ENCODE results near the gene THAP12. TPM values are rescaled to one million over a fixed set of nuclear protein-coding genes. Genes with fewer than 3 reads are reported as not detected.

Gene THAP12
- total RNA-seq, 1 experiment from 2014 or later = 27.6 TPM

- TF ChIP-seq ZMAT4 (CRISPR knock-in tag; IDR thresholded peaks at IDR 0.05) (no peak), RELA (CRISPR knock-in tag; IDR thresholded peaks at IDR 0.05; ENCODE audit: borderline replicate concordance) (no peak), NFE2L1 (CRISPR knock-in tag; IDR thresholded peaks at IDR 0.05) (no peak)
Observed at GRCh38 chr11:76391811-76392475, 11.0 kb upstream of the THAP12 start (continued).

- ATAC-seq (no peak), DNase-seq (ENCODE audit: low spot score) (no peak)
- no peak for TF ChIP-seq ATF3 (CRISPR knock-in tag; conservative IDR thresholded peaks at IDR 0.05)
- no peak for TF ChIP-seq E2F4 (CRISPR knock-in tag; IDR thresholded peaks at IDR 0.05; ENCODE audit: borderline replicate concordance, low read depth)
- TF ChIP-seq IRF1 (CRISPR knock-in tag; IDR thresholded peaks at IDR 0.05) = no peak
- TF ChIP-seq E2F5 (CRISPR knock-in tag; IDR thresholded peaks at IDR 0.05) = no peak
- TF ChIP-seq CREB1 (CRISPR knock-in tag; IDR thresholded peaks at IDR 0.05) = no peak
- TF ChIP-seq FOXK1 (CRISPR knock-in tag; IDR thresholded peaks at IDR 0.05) = no peak
- H3K27me3 Mint-ChIP-seq (ENCODE audit: low read depth) = no peaks in the 10 kb centered on the region
- H3K4me3 Mint-ChIP-seq = no peak overlapping the region
- H3K9me3 Mint-ChIP-seq = no peaks in the 10 kb centered on the region
- peaks cover 7% of the 10 kb centered on the region for H3K4me1 Mint-ChIP-seq
- no peaks in the 10 kb centered on the region for H3K36me3 Mint-ChIP-seq
- POLR2A ChIA-PET = no interaction called here
- CTCF ChIA-PET = no interaction called here
- no peak overlapping the region for H3K27ac Mint-ChIP-seq
Observed at GRCh38 chr11:76391021-76391420, 10.1 kb upstream of the THAP12 start.

GRCh38 chr11:76388408-76388807 is 7.5 kb upstream of the THAP12 start:
- Mint-ChIP-seq H3K27me3 (ENCODE audit: low read depth) (no peaks in the 10 kb centered on the region), H3K36me3 (no peaks in the 10 kb centered on the region), H3K27ac (no peak overlapping the region), H3K9me3 (no peaks in the 10 kb centered on the region), H3K4me1 (peaks cover 16% of the 10 kb centered on the region), H3K4me3 (no peak overlapping the region)
- TF ChIP-seq HMGA2 (CRISPR knock-in tag; IDR thresholded peaks at IDR 0.05) (no peak), ERG (CRISPR knock-in tag; IDR thresholded peaks at IDR 0.05) (no peak), CBFB (CRISPR knock-in tag; IDR thresholded peaks at IDR 0.05; ENCODE audit: low read depth) (no peak)
- POLR2A ChIA-PET = no interaction called here
- ATAC-seq (no peak), DNase-seq (ENCODE audit: low spot score) (no peak)
- CTCF ChIA-PET = no interaction called here

GRCh38 chr11:76385903-76386302 is 5.0 kb upstream of the THAP12 start:
- H3K36me3 Mint-ChIP-seq = no peaks in the 10 kb centered on the region
- no peaks in the 10 kb centered on the region for H3K9me3 Mint-ChIP-seq
- H3K27me3 Mint-ChIP-seq (ENCODE audit: low read depth) = peaks cover 3% of the 10 kb centered on the region; the same call in 1 of the 2 replicates
- no peak overlapping the region for H3K4me3 Mint-ChIP-seq
- no peak overlapping the region for H3K27ac Mint-ChIP-seq
- peaks cover 33% of the 10 kb centered on the region for H3K4me1 Mint-ChIP-seq
- CTCF ChIA-PET = interaction anchor here (2.3 kb wide), 1 partner anchor 178 kb away, joined by 7 read pairs; no protein-coding TSS in a partner anchor
- no peak for DNase-seq (ENCODE audit: low spot score)
- POLR2A ChIA-PET = no interaction called here
- ATAC-seq = no peak
- no peak for TF ChIP-seq ETV6 (CRISPR knock-in tag; IDR thresholded peaks at IDR 0.05)
- no peak for TF ChIP-seq SMAD3 (CRISPR knock-in tag; IDR thresholded peaks at IDR 0.05; ENCODE audit: borderline replicate concordance)
- no peak for TF ChIP-seq ZNF425 (CRISPR knock-in tag; conservative IDR thresholded peaks at IDR 0.05)
- TF ChIP-seq ZNF263 (CRISPR knock-in tag; IDR thresholded peaks at IDR 0.05; ENCODE audit: low read depth) = no peak
- TF ChIP-seq JAZF1 (CRISPR knock-in tag; IDR thresholded peaks at IDR 0.05) = no peak
- TF ChIP-seq GTF2I (CRISPR knock-in tag; conservative IDR thresholded peaks at IDR 0.05) = no peak
- TF ChIP-seq ATF6 (CRISPR knock-in tag; IDR thresholded peaks at IDR 0.05) = no peak
- no peak for TF ChIP-seq ZNF671 (CRISPR knock-in tag; IDR thresholded peaks at IDR 0.05)
- no peak for TF ChIP-seq IRF2 (CRISPR knock-in tag; IDR thresholded peaks at IDR 0.05; ENCODE audit: borderline replicate concordance, low read depth)
